GM12864 (cell line): ENCODE data around the gene CEP57L1.
"Not testable (repeated sequence)": the region's sequence is repeated elsewhere in the genome, so short reads cannot be mapped to it uniquely, and the experiment has no call there.

Source experiments
- DNase-seq: peaks from one replicate; pipeline ENCODE4 v3.0.0-alpha.2; 2011; ENCODE audit warnings: low read depth
- H3K4me3 ChIP-seq: 2 replicates; pipeline ENCODE4 v1.5.1; 2011; ENCODE audit warnings: mild to moderate bottlenecking, low read depth, low read length, control low read depth
- TF ChIP-seq, protein P1 (sequence below): IDR thresholded peaks from 2 replicates; pipeline ENCODE4 v1.5.1; 2011; ENCODE audit warnings: low read depth, mild to moderate bottlenecking, moderate library complexity, low read length, control low read depth, inconsistent platforms; ENCODE audit errors: missing control alignments

CEP57L1 gene

DNA sequence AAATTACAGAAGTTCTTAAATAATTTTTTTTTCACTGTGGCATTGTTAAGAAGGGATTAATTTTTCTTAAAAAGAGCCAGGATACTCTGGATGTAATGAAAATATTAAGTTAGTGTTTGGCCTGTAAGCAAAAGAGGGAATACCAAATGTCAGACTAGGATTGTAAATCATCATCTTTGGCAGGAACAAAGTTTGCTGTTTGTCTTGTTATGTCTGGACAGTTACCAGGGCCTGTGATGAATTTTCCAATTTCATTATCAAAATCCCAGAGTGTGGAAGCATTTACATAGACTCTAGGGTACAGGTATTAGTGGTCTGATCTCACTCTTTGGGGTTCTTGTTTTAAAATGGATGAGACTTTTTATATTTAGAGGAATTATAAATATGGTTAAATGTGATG is 26.1 kb downstream of the CEP57L1 start:
- no peak overlapping the region for H3K4me3 ChIP-seq
- DNase-seq, result no peak
- TF ChIP-seq, protein P1, sequence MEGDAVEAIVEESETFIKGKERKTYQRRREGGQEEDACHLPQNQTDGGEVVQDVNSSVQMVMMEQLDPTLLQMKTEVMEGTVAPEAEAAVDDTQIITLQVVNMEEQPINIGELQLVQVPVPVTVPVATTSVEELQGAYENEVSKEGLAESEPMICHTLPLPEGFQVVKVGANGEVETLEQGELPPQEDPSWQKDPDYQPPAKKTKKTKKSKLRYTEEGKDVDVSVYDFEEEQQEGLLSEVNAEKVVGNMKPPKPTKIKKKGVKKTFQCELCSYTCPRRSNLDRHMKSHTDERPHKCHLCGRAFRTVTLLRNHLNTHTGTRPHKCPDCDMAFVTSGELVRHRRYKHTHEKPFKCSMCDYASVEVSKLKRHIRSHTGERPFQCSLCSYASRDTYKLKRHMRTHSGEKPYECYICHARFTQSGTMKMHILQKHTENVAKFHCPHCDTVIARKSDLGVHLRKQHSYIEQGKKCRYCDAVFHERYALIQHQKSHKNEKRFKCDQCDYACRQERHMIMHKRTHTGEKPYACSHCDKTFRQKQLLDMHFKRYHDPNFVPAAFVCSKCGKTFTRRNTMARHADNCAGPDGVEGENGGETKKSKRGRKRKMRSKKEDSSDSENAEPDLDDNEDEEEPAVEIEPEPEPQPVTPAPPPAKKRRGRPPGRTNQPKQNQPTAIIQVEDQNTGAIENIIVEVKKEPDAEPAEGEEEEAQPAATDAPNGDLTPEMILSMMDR, result no peak

DNA sequence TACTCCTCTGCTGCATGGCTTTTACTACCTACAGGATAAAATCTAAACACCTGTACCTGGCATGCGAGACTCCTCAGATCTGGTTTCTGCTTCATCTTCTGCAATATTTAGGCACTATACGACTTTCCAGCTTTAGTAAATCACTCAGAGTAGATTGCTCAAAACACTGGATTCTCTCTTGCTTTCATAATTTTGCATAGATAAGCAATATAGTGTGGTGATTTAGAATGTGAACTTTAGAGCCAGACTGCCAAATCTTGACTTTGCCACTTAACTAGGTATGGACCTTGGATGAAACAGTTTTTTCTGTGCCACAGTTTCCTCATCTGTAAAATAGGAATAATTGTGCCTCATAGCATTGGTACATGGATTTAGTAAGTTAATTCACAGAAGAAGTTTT is 28.9 kb downstream of the CEP57L1 start:
- no peak for DNase-seq
- TF ChIP-seq, protein P1, result no peak
- no peak overlapping the region for H3K4me3 ChIP-seq

GRCh38 chr6:109125504-109125903 is 30.2 kb downstream of the CEP57L1 start:
- TF ChIP-seq, protein P1, result no peak
- H3K4me3 ChIP-seq, result no peak overlapping the region
- no peak for DNase-seq

GRCh38 chr6:109130065-109130464 is 34.8 kb downstream of the CEP57L1 start:
- TF ChIP-seq, protein P1, result no peak
- no peak overlapping the region for H3K4me3 ChIP-seq
- no peak for DNase-seq

- not testable (repeated sequence) for DNase-seq, H3K4me3 ChIP-seq
Observed at GRCh38 chr6:109135600-109135999, 40.3 kb downstream of the CEP57L1 start.

DNA sequence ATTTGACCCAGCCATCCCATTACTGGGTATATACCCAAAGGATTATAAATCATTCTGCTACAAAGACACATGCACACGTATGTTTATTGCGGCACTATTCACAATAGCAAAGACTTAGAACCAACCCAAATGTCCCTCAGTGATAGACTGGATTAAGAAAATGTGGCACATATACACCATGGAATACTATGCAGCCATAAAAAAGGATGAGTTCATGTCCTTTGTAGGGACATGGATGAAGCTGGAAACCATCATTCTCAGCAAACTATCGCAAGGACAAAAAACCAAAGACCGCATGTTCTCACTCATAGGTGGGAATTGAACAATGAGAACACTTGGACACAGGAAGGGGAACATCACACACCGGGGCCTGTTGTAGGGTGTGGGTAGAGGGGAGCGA is 40.7 kb downstream of the CEP57L1 start:
- DNase-seq, H3K4me3 ChIP-seq: not testable (repeated sequence)

DNA sequence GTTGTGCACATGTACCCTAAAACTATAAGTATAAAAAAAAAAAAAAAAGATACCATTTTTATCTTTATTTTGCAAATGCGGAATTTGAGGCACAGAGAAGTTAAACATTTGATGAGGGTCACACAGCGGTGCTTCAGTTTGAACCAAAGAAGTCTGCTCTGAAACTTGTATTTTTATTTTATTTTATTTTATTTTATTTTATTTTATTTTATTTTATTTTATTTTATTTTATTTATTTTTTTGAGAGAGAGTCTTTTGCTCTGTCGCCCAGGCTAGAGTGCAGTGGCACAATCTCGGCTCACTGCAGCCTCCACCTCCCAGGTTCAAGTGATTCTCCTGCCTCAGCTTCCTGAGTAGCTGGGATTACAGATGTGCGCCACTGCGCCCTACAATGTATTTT is 41.2 kb downstream of the CEP57L1 start:
- not testable (repeated sequence) for DNase-seq

DNA sequence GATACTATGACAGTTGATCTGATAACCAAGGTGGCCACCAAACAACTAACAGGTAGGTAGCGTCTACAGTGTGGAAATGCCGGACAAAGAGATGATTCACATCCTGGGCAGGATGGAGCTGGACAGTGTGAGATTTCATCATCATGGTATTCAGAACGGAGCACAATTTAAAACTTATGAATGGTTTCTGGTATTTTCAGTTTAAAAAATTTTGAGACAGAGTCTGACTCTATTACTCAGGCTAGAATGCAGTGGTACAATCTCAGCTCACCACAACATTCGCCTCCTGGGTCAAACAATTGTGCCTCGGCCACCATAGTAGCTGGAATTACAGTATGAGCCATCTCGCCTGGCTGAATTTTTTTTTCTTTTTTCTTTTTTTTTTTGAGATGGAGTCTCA is 43.8 kb downstream of the CEP57L1 start:
- TF ChIP-seq, protein P1, result no peak
- no peak overlapping the region for H3K4me3 ChIP-seq
- no peak for DNase-seq

More for the DNA sequence above, 41.2 kb downstream of the CEP57L1 start:
- H3K4me3 ChIP-seq, result not testable (repeated sequence)

DNA sequence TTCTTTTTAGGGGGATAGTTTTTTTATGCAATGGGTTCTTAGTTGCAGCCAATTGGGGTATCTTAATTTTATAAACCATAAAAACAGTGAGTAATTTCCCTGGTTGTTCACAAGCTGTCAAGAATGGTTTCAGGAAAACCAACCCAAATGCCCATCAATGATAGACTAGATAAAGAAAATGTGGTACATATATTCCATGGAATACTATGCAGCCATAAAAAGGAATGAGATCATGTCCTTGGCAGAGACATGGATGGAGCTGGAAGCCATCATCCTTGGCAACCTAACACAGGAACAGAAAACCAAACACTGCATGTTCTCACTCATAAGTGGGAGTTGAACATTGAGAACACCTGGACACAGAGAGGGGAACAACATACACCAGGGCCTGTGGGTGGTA is 46.8 kb downstream of the CEP57L1 start:
- not testable (repeated sequence) for H3K4me3 ChIP-seq, DNase-seq

DNA sequence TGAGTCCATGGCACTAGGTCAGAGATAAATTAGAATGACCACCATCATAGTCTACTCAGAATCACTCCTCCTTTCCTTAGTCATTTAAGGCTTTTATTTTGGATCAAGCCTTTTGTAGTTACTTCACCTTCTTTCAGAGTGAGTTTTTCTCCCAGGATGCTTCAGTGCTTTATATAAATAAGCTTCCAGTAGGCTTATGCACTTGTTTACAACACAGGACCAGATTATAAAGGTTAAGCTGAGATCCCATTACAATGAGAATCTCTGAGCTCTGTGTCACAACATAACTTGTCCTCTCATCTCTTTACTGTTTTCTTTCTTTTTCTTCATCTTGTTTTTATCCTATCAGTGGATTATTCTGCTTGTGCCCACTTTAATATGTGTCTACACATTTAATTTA is 47.9 kb downstream of the CEP57L1 start:
- no peak for DNase-seq
- TF ChIP-seq, protein P1, result no peak
- no peak overlapping the region for H3K4me3 ChIP-seq

DNA sequence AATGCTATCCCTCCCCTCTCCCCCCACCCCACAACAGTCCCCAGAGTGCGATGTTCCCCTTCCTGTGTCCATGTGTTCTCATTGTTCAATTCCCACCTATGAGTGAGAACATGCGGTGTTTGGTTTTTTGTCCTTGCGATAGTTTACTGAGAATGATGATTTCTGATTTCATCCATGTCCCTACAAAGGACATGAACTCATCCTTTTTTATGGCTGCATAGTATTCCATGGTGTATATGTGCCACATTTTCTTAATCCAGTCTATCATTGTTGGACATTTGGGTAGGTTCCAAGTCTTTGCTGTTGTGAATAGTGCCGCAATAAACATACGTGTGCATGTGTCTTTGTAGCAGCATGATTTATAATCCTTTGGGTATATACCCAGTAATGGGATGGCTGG is 52.9 kb downstream of the CEP57L1 start:
- DNase-seq, H3K4me3 ChIP-seq: not testable (repeated sequence)

- DNase-seq, H3K4me3 ChIP-seq: not testable (repeated sequence)
Observed at GRCh38 chr6:109148716-109149115, 53.4 kb downstream of the CEP57L1 start.
